Activated naive CD4-positive, alpha-beta T cell treated with anti-CD3 and anti-CD28 coated beads, Interleukin-2, amount 50 U/mL, for 24 hours (primary cell): Measurements from ENCODE around the gene JUN.

Source experiments
- H3K27ac Mint-ChIP-seq: one replicate; pipeline ENCODE4 v1.8.0; 2021; ENCODE audit warnings: mild to moderate bottlenecking, mixed read lengths
- H3K27me3 Mint-ChIP-seq: one replicate; pipeline ENCODE4 v1.8.0; 2021; ENCODE audit warnings: mixed read lengths
- H3K36me3 Mint-ChIP-seq: one replicate; pipeline ENCODE4 v1.8.0; 2021; ENCODE audit warnings: mixed read lengths
- H3K4me1 Mint-ChIP-seq: one replicate; pipeline ENCODE4 v1.8.0; 2021; ENCODE audit warnings: mixed read lengths
- H3K4me3 Mint-ChIP-seq: one replicate; pipeline ENCODE4 v1.8.0; 2021; ENCODE audit warnings: mild to moderate bottlenecking, mixed read lengths
- H3K9me3 Mint-ChIP-seq: one replicate; pipeline ENCODE4 v1.8.0; 2021; ENCODE audit warnings: mixed read lengths

Gene JUN

DNA sequence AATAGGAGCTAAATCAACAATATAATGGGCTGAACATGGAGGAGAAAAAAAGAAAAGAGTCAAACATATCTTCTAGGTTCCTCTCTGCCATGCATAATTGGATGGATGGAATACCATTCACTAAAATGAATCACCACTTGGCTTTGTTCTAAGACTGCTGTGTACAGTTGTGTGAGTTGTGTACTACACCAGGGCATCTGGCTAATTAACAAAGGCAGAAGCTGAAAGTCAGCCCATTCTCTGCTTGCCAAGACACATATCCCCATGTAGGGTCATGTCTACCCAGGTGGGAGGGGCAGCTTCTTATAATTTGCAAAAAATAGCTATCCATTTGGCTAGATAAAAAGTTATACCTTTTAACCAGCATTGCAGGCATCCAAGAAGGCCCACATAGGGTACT lies 21.0 kb downstream of the JUN start:
- no peaks in the 10 kb centered on the region for H3K27me3 Mint-ChIP-seq
- peaks cover 1% of the 10 kb centered on the region for H3K4me1 Mint-ChIP-seq
- H3K4me3 Mint-ChIP-seq, result no peak overlapping the region
- no peaks in the 10 kb centered on the region for H3K9me3 Mint-ChIP-seq
- H3K36me3 Mint-ChIP-seq, result no peaks in the 10 kb centered on the region
- H3K27ac Mint-ChIP-seq, result no peak overlapping the region

DNA sequence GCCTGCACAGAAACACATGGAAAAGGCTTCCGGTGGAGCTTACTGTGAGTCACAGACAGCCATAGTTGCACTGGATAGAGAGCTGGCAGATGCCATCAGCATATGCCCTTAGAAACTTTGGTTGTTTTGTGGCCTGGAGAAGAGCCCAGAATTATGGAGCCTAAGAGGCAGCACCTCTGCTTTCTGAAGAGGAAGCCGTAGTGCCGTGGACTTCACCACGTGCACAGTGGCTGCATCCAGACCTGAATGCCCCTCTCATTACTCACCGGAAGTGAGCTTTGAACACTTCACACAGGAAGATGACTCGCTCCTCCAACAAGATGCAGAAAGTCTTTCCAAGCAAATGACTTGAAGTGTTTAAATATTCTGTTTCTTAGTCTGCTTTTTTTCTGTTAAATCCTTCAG lies 28.4 kb downstream of the JUN start:
- Mint-ChIP-seq H3K36me3 (no peaks in the 10 kb centered on the region), H3K27ac (peak overlapping the region; percentile 74), H3K27me3 (no peaks in the 10 kb centered on the region), H3K4me1 (peaks cover 50% of the 10 kb centered on the region), H3K9me3 (no peaks in the 10 kb centered on the region), H3K4me3 (peak overlapping the region; percentile 67)

DNA sequence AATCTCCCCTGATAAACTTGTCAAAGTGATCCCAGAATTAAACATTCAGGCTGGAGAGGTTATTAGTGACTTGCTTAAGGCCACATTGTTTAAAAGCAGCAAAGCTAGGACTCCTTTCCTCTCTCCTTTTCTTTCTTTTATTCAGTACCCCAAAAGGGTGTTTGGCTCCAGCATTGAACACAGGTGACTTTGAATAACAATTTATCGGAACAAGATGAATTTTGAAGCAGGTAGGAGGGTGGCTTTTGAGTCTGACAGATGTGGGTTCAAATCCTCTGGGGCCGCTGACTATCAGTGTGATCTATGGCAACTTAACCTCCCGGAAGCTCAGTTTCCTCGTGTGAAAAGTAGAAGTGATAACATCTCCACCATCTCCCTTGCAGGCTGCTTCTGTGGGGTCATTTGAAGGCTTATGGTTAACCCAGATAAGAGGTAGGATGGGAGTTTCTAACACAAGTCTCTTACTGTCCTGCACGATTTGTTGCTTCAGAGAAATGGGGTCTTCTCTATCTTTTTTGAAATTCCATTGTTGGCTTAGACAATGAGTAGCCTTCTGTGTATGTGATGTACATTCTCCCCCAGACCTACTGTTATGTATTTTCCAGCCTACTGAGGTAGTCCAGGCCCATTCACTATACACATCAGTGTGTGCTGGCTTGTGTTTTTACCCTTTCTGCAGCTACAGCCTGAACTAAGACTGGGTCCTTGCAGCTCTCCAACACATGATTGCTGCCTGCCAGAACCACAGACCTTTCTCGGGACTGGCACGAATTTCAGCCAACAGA lies 29.0 kb downstream of the JUN start:
- Mint-ChIP-seq H3K27me3 (no peaks in the 10 kb centered on the region), H3K36me3 (no peaks in the 10 kb centered on the region), H3K4me1 (peaks cover 50% of the 10 kb centered on the region), H3K9me3 (no peaks in the 10 kb centered on the region), H3K4me3 (peak overlapping the region; percentile 67), H3K27ac (peak overlapping the region; percentile 74)

DNA sequence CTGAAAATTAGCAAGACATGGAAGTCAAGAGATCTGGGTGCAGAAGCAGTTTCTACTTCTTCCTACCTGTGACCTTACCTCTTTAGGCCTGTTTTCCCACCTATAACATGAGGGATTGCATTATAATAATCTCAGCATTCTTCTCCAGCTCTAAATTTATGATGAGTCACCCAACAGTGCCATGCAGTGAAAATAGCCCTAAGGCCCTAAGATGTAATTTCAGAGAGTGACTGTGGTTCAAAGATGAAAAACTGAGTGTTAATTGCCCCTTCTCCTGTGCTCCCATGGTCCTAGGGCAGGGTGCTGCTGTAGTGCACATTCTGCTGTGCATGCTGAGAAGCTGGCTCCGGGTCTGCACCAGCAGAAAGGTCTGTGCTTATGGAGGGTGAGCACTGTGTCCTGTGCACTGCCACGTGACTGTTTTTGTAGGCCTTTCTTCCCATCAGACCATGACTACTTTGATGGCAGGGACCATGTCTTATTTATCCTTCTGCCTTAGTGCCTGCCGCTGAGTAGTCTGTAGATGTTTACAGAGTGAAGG lies 29.7 kb downstream of the JUN start:
- H3K27me3 Mint-ChIP-seq, result no peaks in the 10 kb centered on the region
- H3K27ac Mint-ChIP-seq, result peak overlapping the region; percentile 74
- no peak overlapping the region for H3K4me3 Mint-ChIP-seq
- H3K9me3 Mint-ChIP-seq, result no peaks in the 10 kb centered on the region
- peaks cover 55% of the 10 kb centered on the region for H3K4me1 Mint-ChIP-seq
- no peaks in the 10 kb centered on the region for H3K36me3 Mint-ChIP-seq

DNA sequence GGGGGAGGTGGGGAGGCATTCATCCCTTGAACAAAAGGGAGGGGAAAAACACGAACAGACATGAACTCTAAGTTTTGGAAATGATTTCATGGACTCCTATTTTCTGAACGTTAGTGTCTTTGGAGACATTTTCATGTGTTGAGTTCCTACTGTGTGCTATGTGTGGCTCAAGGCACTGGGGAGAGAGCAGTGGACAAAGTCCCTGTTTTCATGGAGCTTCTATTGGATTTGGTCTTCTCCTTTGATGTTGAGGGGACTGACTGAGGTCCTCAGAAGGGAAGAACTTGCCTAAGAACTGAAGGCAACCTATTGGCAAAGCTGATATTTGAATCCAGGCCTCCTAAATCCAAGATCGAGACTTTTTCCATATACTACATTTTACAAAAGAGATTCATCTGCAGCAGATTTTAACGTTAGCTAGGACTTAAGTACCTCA lies 30.4 kb downstream of the JUN start:
- Mint-ChIP-seq H3K9me3 (no peaks in the 10 kb centered on the region), H3K4me3 (no peak overlapping the region), H3K4me1 (peaks cover 55% of the 10 kb centered on the region), H3K27ac (no peak overlapping the region), H3K27me3 (no peaks in the 10 kb centered on the region), H3K36me3 (no peaks in the 10 kb centered on the region)

DNA sequence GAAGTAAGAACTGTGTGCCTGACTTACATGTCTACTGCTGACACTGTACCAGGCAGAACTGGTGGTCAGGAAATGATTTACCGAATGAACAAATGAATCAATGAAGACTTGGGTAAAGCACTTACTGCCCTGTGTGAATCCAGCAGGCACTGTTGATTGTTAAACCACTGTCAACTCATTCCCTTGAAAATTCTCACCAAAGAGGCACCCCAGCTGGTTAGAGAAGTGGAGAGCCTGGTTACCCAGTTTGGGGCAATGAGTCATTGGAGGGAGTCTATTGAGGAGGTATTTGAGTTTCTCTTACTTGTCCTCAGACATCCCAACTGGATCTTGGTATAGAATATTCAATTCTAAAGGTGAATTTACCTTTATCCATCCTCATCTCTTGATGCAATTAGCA lies 34.2 kb downstream of the JUN start:
- no peak overlapping the region for H3K27ac Mint-ChIP-seq
- H3K27me3 Mint-ChIP-seq, result peaks cover under 1% of the 10 kb centered on the region
- no peaks in the 10 kb centered on the region for H3K36me3 Mint-ChIP-seq
- no peak overlapping the region for H3K4me3 Mint-ChIP-seq
- no peaks in the 10 kb centered on the region for H3K9me3 Mint-ChIP-seq
- peaks cover 26% of the 10 kb centered on the region for H3K4me1 Mint-ChIP-seq

DNA sequence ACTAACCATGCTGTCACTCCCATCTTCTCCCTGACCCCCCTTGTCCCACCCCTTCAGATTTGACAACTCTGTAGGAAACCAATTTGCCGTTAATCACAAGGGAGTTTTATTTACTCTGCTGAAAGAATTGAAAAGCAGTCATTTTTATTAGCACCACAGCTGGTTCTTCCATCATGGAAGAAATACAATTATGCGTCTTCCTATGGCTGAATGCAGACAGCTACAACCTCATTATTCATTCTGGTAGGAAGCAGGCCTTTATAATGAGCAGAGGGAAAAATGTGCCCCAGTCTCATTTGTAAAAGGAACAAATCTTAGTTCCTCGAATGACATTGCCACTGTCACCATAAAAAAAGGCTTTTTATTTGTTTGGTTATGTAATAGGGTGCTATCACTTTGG lies 35.2 kb downstream of the JUN start:
- Mint-ChIP-seq H3K4me1 (peaks cover 16% of the 10 kb centered on the region), H3K9me3 (no peaks in the 10 kb centered on the region), H3K27me3 (peaks cover 2% of the 10 kb centered on the region), H3K36me3 (no peaks in the 10 kb centered on the region), H3K27ac (no peak overlapping the region), H3K4me3 (no peak overlapping the region)

DNA sequence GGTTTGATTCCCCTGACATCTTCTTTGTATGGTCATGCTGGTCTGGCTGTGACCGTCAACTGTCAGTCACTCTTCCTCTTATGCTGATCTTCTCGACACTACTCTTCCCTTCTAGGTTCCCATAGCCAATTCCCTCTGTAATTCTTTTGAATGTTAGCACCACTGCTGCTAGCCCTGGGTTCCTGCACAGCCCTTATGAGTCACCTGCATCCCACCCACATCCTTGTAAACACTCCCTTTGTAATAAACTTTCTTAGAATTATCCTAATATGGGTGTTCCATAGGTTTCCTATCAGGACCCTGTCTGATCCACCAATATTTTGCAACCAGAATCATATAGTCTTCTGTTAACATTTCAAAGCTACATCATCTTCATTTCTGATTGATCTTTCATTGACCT lies 37.1 kb downstream of the JUN start:
- H3K36me3 Mint-ChIP-seq, result no peaks in the 10 kb centered on the region
- peaks cover 2% of the 10 kb centered on the region for H3K27me3 Mint-ChIP-seq
- no peak overlapping the region for H3K4me3 Mint-ChIP-seq
- H3K4me1 Mint-ChIP-seq, result peaks cover 5% of the 10 kb centered on the region
- no peak overlapping the region for H3K27ac Mint-ChIP-seq
- no peaks in the 10 kb centered on the region for H3K9me3 Mint-ChIP-seq

DNA sequence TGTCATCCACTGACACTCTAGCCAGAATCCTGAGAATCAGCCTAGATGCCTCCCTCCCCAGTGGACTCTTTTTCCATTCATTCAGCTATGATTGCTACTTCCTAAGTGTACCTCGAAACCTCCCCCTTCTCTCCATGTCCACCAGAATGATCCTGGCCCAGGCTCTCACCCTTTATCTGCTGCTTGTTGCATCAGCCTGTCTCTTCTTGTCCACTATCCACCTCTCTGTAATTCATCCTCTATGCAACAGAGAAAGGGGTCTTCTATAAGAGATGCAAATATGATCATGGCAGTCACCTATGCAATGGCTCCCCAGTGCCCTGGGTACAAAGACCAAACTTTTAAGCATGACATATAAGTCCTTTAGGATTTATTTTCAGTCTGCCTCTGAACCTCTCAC lies 37.7 kb downstream of the JUN start:
- no peaks in the 10 kb centered on the region for H3K9me3 Mint-ChIP-seq
- H3K27ac Mint-ChIP-seq, result no peak overlapping the region
- peaks cover 2% of the 10 kb centered on the region for H3K27me3 Mint-ChIP-seq
- no peaks in the 10 kb centered on the region for H3K36me3 Mint-ChIP-seq
- H3K4me1 Mint-ChIP-seq, result peaks cover 5% of the 10 kb centered on the region
- no peak overlapping the region for H3K4me3 Mint-ChIP-seq

DNA sequence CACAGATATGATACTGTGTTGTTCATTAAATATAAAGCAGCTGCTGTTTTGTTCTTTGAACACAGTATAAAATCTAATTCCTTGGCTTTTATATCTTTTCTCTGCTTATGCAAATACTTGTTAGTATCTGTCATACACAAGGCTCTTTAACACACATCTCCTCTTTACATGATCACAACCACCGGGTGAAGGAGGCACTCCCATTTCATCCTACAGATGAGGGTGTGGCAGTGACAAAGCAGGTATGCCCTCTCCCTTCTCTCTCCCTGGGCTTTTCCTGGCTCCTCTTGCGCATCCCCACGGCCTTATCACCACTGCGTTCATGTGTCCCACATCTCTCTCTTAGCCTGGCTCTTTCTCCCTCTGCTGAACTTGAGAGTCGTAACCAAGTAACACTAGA lies 38.2 kb downstream of the JUN start:
- no peak overlapping the region for H3K27ac Mint-ChIP-seq
- H3K27me3 Mint-ChIP-seq, result peaks cover 2% of the 10 kb centered on the region
- peaks cover 5% of the 10 kb centered on the region for H3K4me1 Mint-ChIP-seq
- no peaks in the 10 kb centered on the region for H3K9me3 Mint-ChIP-seq
- H3K4me3 Mint-ChIP-seq, result no peak overlapping the region
- H3K36me3 Mint-ChIP-seq, result no peaks in the 10 kb centered on the region

DNA sequence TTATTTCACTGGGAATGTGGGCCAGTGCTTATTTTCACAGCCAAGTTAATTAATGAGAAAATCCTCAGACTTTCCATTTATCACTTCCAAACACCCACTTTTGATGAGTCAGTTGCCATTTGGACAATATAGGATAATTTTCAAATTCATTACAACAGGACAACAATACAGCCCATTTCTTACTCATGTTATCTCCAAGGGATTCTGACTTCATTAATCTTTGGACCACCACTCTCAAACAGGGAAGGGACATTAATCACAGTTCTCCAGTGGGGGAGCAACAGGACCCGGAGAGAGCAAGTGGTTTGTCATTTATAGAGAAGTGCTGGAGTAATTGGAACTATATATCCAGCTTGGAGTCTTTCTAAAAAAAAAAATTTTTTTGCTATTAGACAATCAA lies 38.7 kb downstream of the JUN start:
- H3K9me3 Mint-ChIP-seq, result no peaks in the 10 kb centered on the region
- H3K36me3 Mint-ChIP-seq, result no peaks in the 10 kb centered on the region
- H3K27me3 Mint-ChIP-seq, result peaks cover 2% of the 10 kb centered on the region
- no peak overlapping the region for H3K27ac Mint-ChIP-seq
- H3K4me1 Mint-ChIP-seq, result peaks cover 5% of the 10 kb centered on the region
- H3K4me3 Mint-ChIP-seq, result no peak overlapping the region

DNA sequence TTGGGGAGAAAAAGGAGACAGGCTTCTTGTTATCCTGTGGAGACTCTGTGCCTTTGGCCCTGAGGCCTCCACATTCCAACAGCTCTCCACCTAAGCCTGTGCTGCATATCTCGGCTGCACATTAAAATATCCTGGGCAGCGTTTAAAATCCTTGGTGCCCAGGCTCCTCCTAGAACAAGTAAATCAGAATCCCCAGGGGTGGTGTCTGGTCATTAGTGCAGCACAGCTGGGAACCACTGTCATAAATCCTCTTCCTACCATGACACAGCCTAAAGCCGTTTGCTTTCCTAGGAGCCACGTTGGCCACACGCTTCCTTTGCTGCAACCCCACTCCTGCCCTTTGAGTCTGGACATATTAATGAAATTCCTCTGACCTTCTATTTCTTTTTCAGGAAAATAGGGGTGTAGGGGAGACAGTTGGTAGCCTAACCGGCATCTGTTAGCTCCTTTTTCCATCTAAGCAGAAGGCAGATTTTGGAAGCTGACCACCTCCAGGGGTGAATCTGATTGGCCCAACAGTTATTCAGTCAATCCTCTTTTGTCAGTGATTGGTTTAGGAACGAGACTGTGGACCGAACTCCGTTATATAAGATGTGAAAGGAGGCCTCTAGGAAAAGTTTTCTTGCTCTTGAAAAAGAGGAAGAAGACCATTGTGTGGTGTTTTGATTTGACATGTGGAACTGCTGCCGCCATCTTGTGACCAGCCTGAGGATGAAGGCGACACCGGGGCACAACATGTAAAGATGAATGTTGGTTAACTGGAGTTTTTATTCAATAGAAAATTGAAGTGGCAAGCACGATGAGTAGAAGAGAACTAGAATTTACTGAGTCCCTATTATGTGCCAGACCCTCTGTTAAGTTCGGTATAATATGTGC lies 41.9 kb downstream of the JUN start:
- H3K4me3 Mint-ChIP-seq, result no peak overlapping the region
- H3K27ac Mint-ChIP-seq, result no peak overlapping the region
- H3K4me1 Mint-ChIP-seq, result no peaks in the 10 kb centered on the region
- H3K27me3 Mint-ChIP-seq, result peaks cover 2% of the 10 kb centered on the region
- no peaks in the 10 kb centered on the region for H3K9me3 Mint-ChIP-seq
- no peaks in the 10 kb centered on the region for H3K36me3 Mint-ChIP-seq

DNA sequence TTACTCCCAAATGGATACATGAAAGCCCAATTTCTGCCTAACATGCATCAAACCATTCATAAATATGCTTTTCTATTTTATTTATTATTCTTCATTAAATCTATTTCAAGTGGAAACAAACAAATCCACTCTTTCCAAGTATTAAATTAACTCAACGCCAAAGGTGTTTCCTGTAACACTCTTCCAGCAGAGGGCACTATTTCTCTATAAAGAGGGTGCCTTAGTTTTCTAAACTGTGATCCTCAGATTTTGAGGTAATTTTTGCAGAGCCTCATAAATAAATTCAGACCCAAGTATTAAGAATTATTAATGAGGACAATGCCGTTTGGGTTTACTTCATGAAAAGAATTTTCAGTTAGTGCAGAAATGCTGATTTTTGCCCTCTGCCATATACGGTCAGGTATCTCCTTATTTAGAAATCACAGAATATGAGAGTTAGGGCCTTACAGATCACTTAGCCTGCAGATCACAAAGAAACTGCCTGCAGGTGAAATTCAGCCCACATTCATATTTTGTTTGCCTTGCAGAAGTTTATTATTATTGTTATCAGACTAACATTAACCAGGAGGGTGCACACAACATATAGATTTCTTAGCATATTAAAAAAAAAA lies 43.9 kb downstream of the JUN start:
- Mint-ChIP-seq H3K27ac (no peak overlapping the region), H3K4me3 (no peak overlapping the region), H3K27me3 (peaks cover 2% of the 10 kb centered on the region), H3K4me1 (no peaks in the 10 kb centered on the region), H3K9me3 (no peaks in the 10 kb centered on the region), H3K36me3 (no peaks in the 10 kb centered on the region)

DNA sequence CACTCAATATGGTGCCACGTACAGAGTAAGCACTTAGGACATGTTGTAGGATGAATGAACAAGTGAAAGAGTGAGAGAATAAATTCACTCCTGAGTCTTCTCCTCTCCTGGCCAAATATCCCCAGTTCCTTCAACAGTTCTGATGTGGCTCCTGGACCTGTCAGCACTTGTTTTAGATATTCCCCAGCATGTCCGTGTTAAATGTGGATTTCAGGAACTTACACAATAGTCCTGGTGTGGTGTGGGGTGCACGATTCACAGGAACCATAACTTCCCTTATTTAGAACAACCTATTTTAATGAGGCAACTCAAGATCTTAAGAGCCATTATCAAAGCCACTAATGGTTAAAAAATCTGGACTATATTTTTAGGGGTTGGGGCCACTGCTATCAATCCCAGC lies 45.0 kb downstream of the JUN start:
- Mint-ChIP-seq H3K27ac (no peak overlapping the region), H3K9me3 (no peaks in the 10 kb centered on the region), H3K4me1 (no peaks in the 10 kb centered on the region), H3K4me3 (no peak overlapping the region), H3K27me3 (no peaks in the 10 kb centered on the region), H3K36me3 (no peaks in the 10 kb centered on the region)

DNA sequence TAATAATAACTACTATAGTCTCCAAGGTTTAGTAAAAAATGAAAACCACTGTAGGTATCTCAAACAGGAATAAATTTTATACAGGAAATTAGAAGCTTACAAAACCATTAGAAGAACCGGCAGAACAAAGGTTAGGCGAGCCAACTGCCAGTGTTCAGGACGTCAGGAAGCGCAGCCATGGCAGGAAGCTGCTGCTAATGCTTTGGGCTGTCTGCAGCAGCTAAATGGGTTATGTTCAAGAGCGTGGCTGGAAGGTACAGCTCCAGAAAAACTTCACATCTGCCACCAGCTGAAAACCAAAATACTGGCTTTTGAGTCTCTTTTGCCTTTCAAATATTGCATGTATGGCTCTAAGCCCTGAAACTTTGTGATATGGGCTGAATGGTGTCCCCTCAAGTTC lies 48.3 kb downstream of the JUN start:
- Mint-ChIP-seq H3K4me1 (no peaks in the 10 kb centered on the region), H3K27me3 (no peaks in the 10 kb centered on the region), H3K27ac (no peak overlapping the region), H3K36me3 (no peaks in the 10 kb centered on the region), H3K9me3 (no peaks in the 10 kb centered on the region), H3K4me3 (no peak overlapping the region)

DNA sequence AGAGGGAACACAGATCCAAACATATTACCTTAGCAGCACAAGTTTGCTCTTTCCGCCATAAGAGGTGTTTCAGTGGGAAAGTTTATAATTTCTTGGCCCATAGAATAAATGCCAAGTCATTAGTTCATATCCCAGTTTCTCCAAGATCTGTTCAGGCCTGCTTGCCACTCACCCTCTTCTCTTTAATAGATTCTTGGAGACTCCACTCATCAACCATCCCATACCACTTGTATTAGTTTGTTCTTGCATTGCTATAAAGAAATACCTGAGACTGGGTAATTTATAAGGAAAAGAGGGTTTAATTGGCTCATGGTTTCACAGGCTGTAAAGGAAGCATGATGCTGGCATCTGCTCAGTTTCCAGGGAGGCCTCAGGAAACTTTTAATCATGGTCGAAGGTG lies 49.2 kb downstream of the JUN start:
- Mint-ChIP-seq H3K9me3 (no peaks in the 10 kb centered on the region), H3K27me3 (no peaks in the 10 kb centered on the region), H3K4me1 (no peaks in the 10 kb centered on the region), H3K4me3 (no peak overlapping the region), H3K27ac (no peak overlapping the region), H3K36me3 (no peaks in the 10 kb centered on the region)
